IMR-90 (cell line): ENCODE measurements around the gene PARD3. TPM values are rescaled to one million over a fixed set of nuclear protein-coding genes. Genes with fewer than 3 reads are reported as not detected.

Source experiments
- ATAC-seq: fragments of 200-7000 bp; cut with Tn5 transposase; 2 replicates; pipeline ENCODE4 v1.9.1; 2020; ENCODE audit warnings: low read depth, mild to moderate bottlenecking, moderate library complexity
- BruUV-seq: library from RNA; stranded (reverse); fragments of 400-500 nt; replicated peaks from 2 replicates; lab custom pipeline; 2021; lab: Mats Ljungman, UMichigan
- CTCF ChIA-PET: fragments of 300-600 bp; formaldehyde crosslinking; extraction: SDS; loops from one replicate; lab custom pipeline; 2021; ENCODE audit warnings: antibody characterized with exemption; lab: Yijun Ruan, JAX
- POLR2A ChIA-PET: fragments of 300-600 bp; sonication (Branson Sonifier 250); formaldehyde crosslinking; loops from one replicate; lab custom pipeline; 2022; ENCODE audit warnings: antibody characterized with exemption; ENCODE audit not compliant: unreplicated experiment; lab: Charles Lee
- DNase-seq: peaks from one replicate; pipeline ENCODE4 v3.0.0; 2013
- H2AFZ ChIP-seq: replicated peaks from 2 replicates; pipeline ENCODE3; 2013; ENCODE audit warnings: low read length, mild to moderate bottlenecking; ENCODE audit not compliant: poor library complexity
- H2AK5ac ChIP-seq: 2 replicates; pipeline ENCODE4 v1.6.1; 2013; ENCODE audit warnings: low read depth, low read length, inconsistent platforms
- H2AK9ac ChIP-seq: replicated peaks from 2 replicates; pipeline ENCODE3; 2013; ENCODE audit warnings: mild to moderate bottlenecking, low read depth, low read length, moderate library complexity; ENCODE audit not compliant: poor library complexity
- H2BK120ac ChIP-seq: 2 replicates; pipeline ENCODE4 v1.6.1; 2013; ENCODE audit warnings: low read depth, low read length, inconsistent platforms
- H2BK15ac ChIP-seq: 3 replicates; pipeline ENCODE4 v1.6.1; 2013; ENCODE audit warnings: low read depth, low read length, inconsistent platforms
- H2BK20ac ChIP-seq: 2 replicates; pipeline ENCODE4 v1.6.1; 2013; ENCODE audit warnings: low read depth, mild to moderate bottlenecking, inconsistent platforms, low read length, moderate library complexity
- H2BK5ac ChIP-seq: 2 replicates; pipeline ENCODE4 v1.6.1; 2013; ENCODE audit warnings: mild to moderate bottlenecking, low read depth, low read length, inconsistent platforms; ENCODE audit not compliant: poor library complexity, severe bottlenecking
- H3K14ac ChIP-seq: replicated peaks from 2 replicates; pipeline ENCODE4 v1.6.1; 2013; ENCODE audit warnings: low read depth, low read length, inconsistent platforms
- H3K18ac ChIP-seq: 2 replicates; pipeline ENCODE4 v1.6.1; 2013; ENCODE audit warnings: low read depth, low read length, control low read depth
- H3K23ac ChIP-seq: 2 replicates; pipeline ENCODE4 v1.6.1; 2013; ENCODE audit warnings: low read depth, low read length, inconsistent platforms
- H3K27ac ChIP-seq: 2 replicates; pipeline ENCODE4 v1.5.1; 2013; ENCODE audit warnings: mild to moderate bottlenecking, control low read depth, low read length; ENCODE audit not compliant: insufficient read depth
- H3K27me3 ChIP-seq: 2 replicates; pipeline ENCODE4 v1.6.1; 2013; ENCODE audit warnings: low read length; ENCODE audit not compliant: control insufficient read depth, insufficient read depth
- H3K36me3 ChIP-seq: 2 replicates; pipeline ENCODE4 v1.6.1; 2013; ENCODE audit warnings: low read length, mixed read lengths; ENCODE audit not compliant: control insufficient read depth, insufficient read depth
- H3K4ac ChIP-seq: 2 replicates; pipeline ENCODE4 v1.6.1; 2013; ENCODE audit warnings: low read depth, low read length, inconsistent platforms
- H3K4me1 ChIP-seq: 2 replicates; pipeline ENCODE4 v1.6.1; 2013; ENCODE audit warnings: low read length, mixed read lengths; ENCODE audit not compliant: control insufficient read depth, insufficient read depth
- H3K4me2 ChIP-seq: 2 replicates; pipeline ENCODE4 v1.6.1; 2013; ENCODE audit warnings: low read depth, mild to moderate bottlenecking, control low read depth, low read length, moderate library complexity
- H3K4me3 ChIP-seq: 2 replicates; pipeline ENCODE4 v1.5.1; 2013; ENCODE audit warnings: low read depth, mild to moderate bottlenecking, control low read depth, low read length, moderate library complexity; ENCODE audit not compliant: insufficient read depth
- H3K56ac ChIP-seq: 2 replicates; pipeline ENCODE4 v1.6.1; 2013; ENCODE audit warnings: low read length, inconsistent platforms; ENCODE audit not compliant: insufficient read depth; ENCODE audit errors: extremely low read depth
- H3K79me1 ChIP-seq, 2 experiments: 2 replicates each; pipeline ENCODE4 v1.6.1; 2013; ENCODE audit warnings: low read length in 2 of 2, inconsistent platforms in 1 of 2, low read depth in 1 of 2
- H3K9ac ChIP-seq: 2 replicates; pipeline ENCODE4 v1.6.1; 2013; ENCODE audit warnings: low read depth, low read length, control low read depth
- H3K9me1 ChIP-seq: 2 replicates; pipeline ENCODE4 v1.6.1; 2013; ENCODE audit warnings: low read length, inconsistent platforms; ENCODE audit not compliant: insufficient read depth
- H3K9me3 ChIP-seq: 2 replicates; pipeline ENCODE4 v1.6.1; 2013; ENCODE audit warnings: low read length; ENCODE audit not compliant: control insufficient read depth, insufficient read depth
- H4K20me1 ChIP-seq: 2 replicates; pipeline ENCODE4 v1.6.1; 2013; ENCODE audit warnings: low read length, inconsistent platforms; ENCODE audit not compliant: insufficient read depth
- H4K5ac ChIP-seq: 2 replicates; pipeline ENCODE4 v1.6.1; 2013; ENCODE audit warnings: mild to moderate bottlenecking, low read depth, low read length, control low read depth
- H4K8ac ChIP-seq, 2 experiments: 2 replicates each; pipeline ENCODE4 v1.6.1; 2013; ENCODE audit warnings: low read depth in 2 of 2, low read length in 2 of 2, control low read depth in 1 of 2, inconsistent platforms in 1 of 2
- H4K91ac ChIP-seq: 2 replicates; pipeline ENCODE4 v1.6.1; 2013; ENCODE audit warnings: low read depth, low read length, inconsistent platforms; ENCODE audit not compliant: insufficient read depth
- CEBPB ChIP-seq: IDR thresholded peaks from 2 replicates; pipeline ENCODE4 v1.6.1; 2012; ENCODE audit warnings: low read depth, low read length, improper control_type of control experiment
- CHD1 ChIP-seq: IDR thresholded peaks from 2 replicates; pipeline ENCODE4 v1.6.1; 2012; ENCODE audit warnings: low read depth, low read length, improper control_type of control experiment
- FOS ChIP-seq: fragments of 150-350 bp; IDR thresholded peaks from 2 replicates; pipeline ENCODE4 v1.6.1; 2016; ENCODE audit warnings: low read depth, low read length
- MAFK ChIP-seq: IDR thresholded peaks from 2 replicates; pipeline ENCODE4 v1.6.1; 2012; ENCODE audit warnings: low read depth, low read length, improper control_type of control experiment
- MAZ ChIP-seq: IDR thresholded peaks from 2 replicates; pipeline ENCODE4 v1.6.1; 2012; ENCODE audit warnings: low read depth, mild to moderate bottlenecking, low read length, improper control_type of control experiment, moderate library complexity, borderline replicate concordance
- MXI1 ChIP-seq: IDR thresholded peaks from 2 replicates; pipeline ENCODE4 v1.6.1; 2012; ENCODE audit warnings: low read depth, mild to moderate bottlenecking, low read length, moderate library complexity, borderline replicate concordance
- POLR2A ChIP-seq: IDR thresholded peaks from 2 replicates; pipeline ENCODE4 v1.6.1; 2012; ENCODE audit warnings: mild to moderate bottlenecking, low read depth, low read length
- RAD21 ChIP-seq: IDR thresholded peaks from 2 replicates; pipeline ENCODE4 v1.6.1; 2012; ENCODE audit warnings: low read length, improper control_type of control experiment
- RCOR1 ChIP-seq: IDR thresholded peaks from 2 replicates; pipeline ENCODE4 v1.6.1; 2012; ENCODE audit warnings: mild to moderate bottlenecking, low read length, improper control_type of control experiment; ENCODE audit not compliant: insufficient replicate concordance
- RFX5 ChIP-seq: IDR thresholded peaks from 2 replicates; pipeline ENCODE4 v1.8.0; 2012; ENCODE audit warnings: low read depth, mild to moderate bottlenecking, low read length, moderate library complexity
- SMC3 ChIP-seq: fragments of 150-350 bp; IDR thresholded peaks from 2 replicates; pipeline ENCODE4 v1.6.1; 2016; ENCODE audit warnings: low read depth, mild to moderate bottlenecking, antibody characterized with exemption, low read length, moderate library complexity
- WGBS, 2 experiments: methylation state at CpG; one replicate each; pipeline versions ENCODE4 v1.1.5 to v1.1.7; 2013; ENCODE audit warnings: missing lambda C conversion rate in 2 of 2; ENCODE audit not compliant: insufficient read length in 1 of 2; ENCODE audit errors: extremely low coverage in 2 of 2; 5-methylcytosine and 5-hydroxymethylcytosine counted together
- dilution Hi-C: fragments of 300-500 bp; cut with HindIII; formaldehyde crosslinking; loops from one replicate; pipeline ENCODE4 v1.14.3; 2018; ENCODE audit warnings: low sequenced_read_pairs; ENCODE audit not compliant: unreplicated experiment
- in situ Hi-C: fragments of 300-500 bp; cut with MboI; formaldehyde crosslinking; loops from 3 replicates; pipeline ENCODE4 v1.14.3; 2019; ENCODE audit warnings: low sequenced_read_pairs, inconsistent platforms, mixed read lengths
- intact Hi-C: fragments of 100-400 bp; cut with micrococcal nuclease; formaldehyde crosslinking; loops from 2 replicates; pipeline ENCODE4 v1.10.0; 2022
- polyA plus RNA-seq, 3 experiments: library from polyadenylated mRNA; depleted of rRNA; stranded (reverse); fragments of >200 nt; gene quantifications; 2 replicates each; pipeline ENCODE4 v1.2.3, GENCODE V29; 2012; ENCODE audit warnings: low replicate concordance in 1 of 3
- total RNA-seq: library from RNA; depleted of rRNA; stranded (reverse); fragments of >200 nt; gene quantifications from 2 replicates; pipeline ENCODE4 v1.2.3, GENCODE V29; 2012
- TF ChIP-seq, protein P1 (sequence below): fragments of 150-350 bp; IDR thresholded peaks from 2 replicates; pipeline ENCODE4 v1.6.1; 2017; ENCODE audit warnings: mild to moderate bottlenecking, antibody characterized with exemption, low read length, low read depth
- TF ChIP-seq, protein P2 (sequence below): fragments of 150-350 bp; IDR thresholded peaks from 2 replicates; pipeline ENCODE4 v1.6.1; 2016; ENCODE audit warnings: low read depth, mild to moderate bottlenecking, low read length, moderate library complexity, borderline replicate concordance

Gene PARD3
- total and polyA plus RNA-seq, 2 of the 4 experiments (the other 2 are of a cell fraction) = 14.6 to 37.5 TPM

DNA sequence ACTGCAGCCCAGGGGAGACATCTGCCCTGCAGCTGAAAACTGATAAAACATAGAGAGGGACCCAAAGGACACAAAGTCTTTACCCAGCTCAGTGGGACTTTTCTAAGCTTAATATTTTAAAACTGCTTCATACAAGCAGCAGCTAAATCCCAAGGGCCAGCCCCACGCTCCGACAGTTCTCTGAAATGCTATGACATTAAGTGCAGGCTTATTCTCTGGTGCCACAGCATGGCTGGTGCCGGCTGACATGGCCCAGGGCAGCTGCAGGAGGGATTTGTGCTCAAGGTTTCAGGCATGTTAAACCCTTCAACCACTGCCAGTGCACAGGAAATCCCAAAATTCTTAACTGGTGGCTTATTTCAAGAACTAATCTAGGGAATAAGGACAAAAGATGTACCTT, 170.9 kb downstream of the PARD3 start:
- no peak overlapping the region for H3K23ac ChIP-seq
- H2AK9ac ChIP-seq = no peak overlapping the region
- no peak overlapping the region for H3K4me3 ChIP-seq
- TF ChIP-seq CEBPB (no peak), POLR2A (no peak), MAFK (no peak), RCOR1 (no peak), RAD21 (no peak), RFX5 (no peak), FOS (no peak), MXI1 (no peak), MAZ (no peak), SMC3 (no peak), CHD1 (no peak)
- TF ChIP-seq, protein P1, sequence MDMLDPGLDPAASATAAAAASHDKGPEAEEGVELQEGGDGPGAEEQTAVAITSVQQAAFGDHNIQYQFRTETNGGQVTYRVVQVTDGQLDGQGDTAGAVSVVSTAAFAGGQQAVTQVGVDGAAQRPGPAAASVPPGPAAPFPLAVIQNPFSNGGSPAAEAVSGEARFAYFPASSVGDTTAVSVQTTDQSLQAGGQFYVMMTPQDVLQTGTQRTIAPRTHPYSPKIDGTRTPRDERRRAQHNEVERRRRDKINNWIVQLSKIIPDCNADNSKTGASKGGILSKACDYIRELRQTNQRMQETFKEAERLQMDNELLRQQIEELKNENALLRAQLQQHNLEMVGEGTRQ = no peak
- TF ChIP-seq, protein P2, sequence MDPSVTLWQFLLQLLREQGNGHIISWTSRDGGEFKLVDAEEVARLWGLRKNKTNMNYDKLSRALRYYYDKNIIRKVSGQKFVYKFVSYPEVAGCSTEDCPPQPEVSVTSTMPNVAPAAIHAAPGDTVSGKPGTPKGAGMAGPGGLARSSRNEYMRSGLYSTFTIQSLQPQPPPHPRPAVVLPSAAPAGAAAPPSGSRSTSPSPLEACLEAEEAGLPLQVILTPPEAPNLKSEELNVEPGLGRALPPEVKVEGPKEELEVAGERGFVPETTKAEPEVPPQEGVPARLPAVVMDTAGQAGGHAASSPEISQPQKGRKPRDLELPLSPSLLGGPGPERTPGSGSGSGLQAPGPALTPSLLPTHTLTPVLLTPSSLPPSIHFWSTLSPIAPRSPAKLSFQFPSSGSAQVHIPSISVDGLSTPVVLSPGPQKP = no peak
- no CpG with 5 or more reads among the region's 3 CpGs for WGBS, 2 experiments
- ChIA-PET POLR2A (no interaction called here), CTCF (interaction anchor here (0.9 kb wide), 1 partner anchor 11 kb away, joined by 4 read pairs; no protein-coding TSS in a partner anchor)
- H4K5ac ChIP-seq = no peak overlapping the region
- H4K91ac ChIP-seq = no peak overlapping the region
- H2AFZ ChIP-seq = no peak overlapping the region
- BruUV-seq = no TSS peak
- DNase-seq (no peak), ATAC-seq (no peak)
- H3K9me3 ChIP-seq = no peaks in the 10 kb centered on the region
- H3K14ac ChIP-seq = no peak overlapping the region
- H3K4ac ChIP-seq = no peak overlapping the region
- H3K4me1 ChIP-seq = no peaks in the 10 kb centered on the region
- H3K18ac ChIP-seq = no peak overlapping the region
- no peak overlapping the region for H3K27ac ChIP-seq
- no peaks in the 10 kb centered on the region for H3K36me3 ChIP-seq
- H3K56ac ChIP-seq = no peak overlapping the region
- H2BK15ac ChIP-seq = no peak overlapping the region
- peaks cover 3% of the 10 kb centered on the region; the same call in 1 of the 2 replicates for H3K9me1 ChIP-seq
- H4K20me1 ChIP-seq = 0 out of 2 replicates have a peak, but pooled peaks cover 3% of the 10 kb centered on the region
- no peak overlapping the region for H2AK5ac ChIP-seq
- H2BK120ac ChIP-seq = no peak overlapping the region
- H4K8ac ChIP-seq = no peak overlapping the region
- H2BK5ac ChIP-seq = no peak overlapping the region
- in situ Hi-C loops = loop anchor here (25.0 kb wide), 1 partner anchor 857 kb away; no protein-coding TSS in a partner anchor
- no peak overlapping the region for H2BK20ac ChIP-seq
- no peak overlapping the region for H3K9ac ChIP-seq
- H3K4me2 ChIP-seq = no peak overlapping the region
- intact Hi-C loops = no loop called here
- H3K79me1 ChIP-seq = peaks cover 14 to 22% of the 10 kb centered on the region in 2 experiments; a peak in 3 of 4 replicates
- H3K27me3 ChIP-seq = no peaks in the 10 kb centered on the region
- dilution Hi-C loops = no loop called here
